OCI-LY1 (cell line): ENCODE results near the gene RANBP10.

Experiments
- H2AFZ ChIP-seq: fragments of 200-600 bp; sonication (generic), shearing (Covaris generic); 2 replicates; pipeline ENCODE4 v1.6.0; 2014; ENCODE audit warnings: antibody characterized with exemption, mild to moderate bottlenecking, low read length
- H3F3A ChIP-seq: fragments of 200-600 bp; sonication (generic), shearing (Covaris generic); 2 replicates; pipeline ENCODE4 v1.6.0; 2014; ENCODE audit warnings: mild to moderate bottlenecking, antibody characterized with exemption, low read length, moderate library complexity; ENCODE audit not compliant: insufficient read depth
- H3K27ac ChIP-seq: fragments of 200-600 bp; sonication (generic); 2 replicates; pipeline ENCODE4 v1.5.1; 2014; ENCODE audit warnings: low read length, mixed run types, mild to moderate bottlenecking, low read depth; ENCODE audit not compliant: poor library complexity, severe bottlenecking
- H3K27me3 ChIP-seq: fragments of 200-600 bp; sonication (generic); 2 replicates; pipeline ENCODE4 v1.6.0; 2014; ENCODE audit warnings: antibody characterized with exemption, mild to moderate bottlenecking, low read length, moderate library complexity; ENCODE audit not compliant: insufficient read depth
- H3K36me3 ChIP-seq: fragments of 200-600 bp; sonication (generic); 2 replicates; pipeline ENCODE4 v1.6.1; 2014; ENCODE audit warnings: mild to moderate bottlenecking, antibody characterized with exemption, low read length, moderate library complexity, mixed read lengths; ENCODE audit not compliant: insufficient read depth
- H3K4me1 ChIP-seq: fragments of 200-600 bp; sonication (generic); 2 replicates; pipeline ENCODE4 v1.5.1; 2014; ENCODE audit warnings: mild to moderate bottlenecking, low read length, moderate library complexity; ENCODE audit not compliant: insufficient read depth, severe bottlenecking
- H3K4me2 ChIP-seq: fragments of 200-600 bp; sonication (generic), shearing (Covaris generic); 2 replicates; pipeline ENCODE4 v1.6.1; 2014; ENCODE audit warnings: low read length
- H3K4me3 ChIP-seq: fragments of 200-600 bp; sonication (generic); 2 replicates; pipeline ENCODE4 v1.5.1; 2014; ENCODE audit warnings: low read length, low read depth, mild to moderate bottlenecking, mixed read lengths; ENCODE audit not compliant: poor library complexity, severe bottlenecking
- H3K79me2 ChIP-seq: fragments of 200-600 bp; shearing (Covaris generic); 2 replicates; pipeline ENCODE4 v1.6.1; 2016; ENCODE audit warnings: mixed run types, low read length, mixed read lengths; ENCODE audit not compliant: insufficient read depth
- H3K9ac ChIP-seq: fragments of 200-600 bp; sonication (generic), shearing (Covaris generic); 2 replicates; pipeline ENCODE4 v1.6.1; 2014; ENCODE audit warnings: mild to moderate bottlenecking, low read length, mixed read lengths
- H3K9me2 ChIP-seq: fragments of 200-600 bp; sonication (generic), shearing (Covaris generic); 2 replicates; pipeline ENCODE4 v1.6.1; 2014; ENCODE audit warnings: low read depth, mild to moderate bottlenecking, low read length, mixed read lengths
- H3K9me3 ChIP-seq: fragments of 200-600 bp; shearing (Covaris generic); 2 replicates; pipeline ENCODE4 v1.6.1; 2014; ENCODE audit warnings: low read length, mixed read lengths
- H4K20me1 ChIP-seq: fragments of 200-600 bp; sonication (generic), shearing (Covaris generic); 2 replicates; pipeline ENCODE4 v1.6.0; 2016; ENCODE audit warnings: mild to moderate bottlenecking, low read length; ENCODE audit not compliant: insufficient read depth
- EZH2 ChIP-seq: fragments of 200-600 bp; sonication (generic), shearing (Covaris generic); IDR thresholded peaks from 2 replicates; pipeline ENCODE4 v1.8.0; 2017; ENCODE audit warnings: borderline replicate concordance, mixed run types, mild to moderate bottlenecking, antibody characterized with exemption, low read length, moderate library complexity, mixed read lengths
- TF ChIP-seq, protein P1 (sequence below): fragments of 200-600 bp; sonication (generic), shearing (Covaris generic); IDR thresholded peaks from 2 replicates; pipeline ENCODE4 v1.5.1; 2017; ENCODE audit warnings: mild to moderate bottlenecking, antibody characterized with exemption, low read length, moderate library complexity, mixed read lengths

The RANBP10 gene

DNA sequence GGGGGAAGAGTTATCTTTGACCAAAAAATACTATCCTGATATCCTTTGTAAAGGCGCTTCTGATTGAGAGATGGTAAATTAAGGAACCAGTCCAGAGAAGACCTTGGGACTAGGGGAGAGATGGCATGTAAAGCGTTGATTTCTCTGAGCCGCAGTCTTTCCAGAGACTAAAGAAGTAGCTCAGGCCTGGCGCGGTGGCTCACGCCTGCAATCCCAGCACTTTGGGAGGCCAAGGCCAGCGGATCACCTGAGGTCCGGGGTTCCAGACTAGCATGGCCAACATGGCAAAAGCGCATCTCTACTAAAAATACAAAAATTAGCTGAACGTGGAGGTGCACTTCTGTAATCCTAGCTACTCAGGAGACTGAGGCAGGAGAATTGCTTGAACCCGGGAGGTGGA lies 41.8 kb upstream of the RANBP10 start:
- H3K27ac ChIP-seq, result no peak overlapping the region
- H3K4me3 ChIP-seq, result peak overlapping the region; percentile 95
- TF ChIP-seq EZH2, result no peak
- TF ChIP-seq, protein P1, sequence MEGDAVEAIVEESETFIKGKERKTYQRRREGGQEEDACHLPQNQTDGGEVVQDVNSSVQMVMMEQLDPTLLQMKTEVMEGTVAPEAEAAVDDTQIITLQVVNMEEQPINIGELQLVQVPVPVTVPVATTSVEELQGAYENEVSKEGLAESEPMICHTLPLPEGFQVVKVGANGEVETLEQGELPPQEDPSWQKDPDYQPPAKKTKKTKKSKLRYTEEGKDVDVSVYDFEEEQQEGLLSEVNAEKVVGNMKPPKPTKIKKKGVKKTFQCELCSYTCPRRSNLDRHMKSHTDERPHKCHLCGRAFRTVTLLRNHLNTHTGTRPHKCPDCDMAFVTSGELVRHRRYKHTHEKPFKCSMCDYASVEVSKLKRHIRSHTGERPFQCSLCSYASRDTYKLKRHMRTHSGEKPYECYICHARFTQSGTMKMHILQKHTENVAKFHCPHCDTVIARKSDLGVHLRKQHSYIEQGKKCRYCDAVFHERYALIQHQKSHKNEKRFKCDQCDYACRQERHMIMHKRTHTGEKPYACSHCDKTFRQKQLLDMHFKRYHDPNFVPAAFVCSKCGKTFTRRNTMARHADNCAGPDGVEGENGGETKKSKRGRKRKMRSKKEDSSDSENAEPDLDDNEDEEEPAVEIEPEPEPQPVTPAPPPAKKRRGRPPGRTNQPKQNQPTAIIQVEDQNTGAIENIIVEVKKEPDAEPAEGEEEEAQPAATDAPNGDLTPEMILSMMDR, result no peak

DNA sequence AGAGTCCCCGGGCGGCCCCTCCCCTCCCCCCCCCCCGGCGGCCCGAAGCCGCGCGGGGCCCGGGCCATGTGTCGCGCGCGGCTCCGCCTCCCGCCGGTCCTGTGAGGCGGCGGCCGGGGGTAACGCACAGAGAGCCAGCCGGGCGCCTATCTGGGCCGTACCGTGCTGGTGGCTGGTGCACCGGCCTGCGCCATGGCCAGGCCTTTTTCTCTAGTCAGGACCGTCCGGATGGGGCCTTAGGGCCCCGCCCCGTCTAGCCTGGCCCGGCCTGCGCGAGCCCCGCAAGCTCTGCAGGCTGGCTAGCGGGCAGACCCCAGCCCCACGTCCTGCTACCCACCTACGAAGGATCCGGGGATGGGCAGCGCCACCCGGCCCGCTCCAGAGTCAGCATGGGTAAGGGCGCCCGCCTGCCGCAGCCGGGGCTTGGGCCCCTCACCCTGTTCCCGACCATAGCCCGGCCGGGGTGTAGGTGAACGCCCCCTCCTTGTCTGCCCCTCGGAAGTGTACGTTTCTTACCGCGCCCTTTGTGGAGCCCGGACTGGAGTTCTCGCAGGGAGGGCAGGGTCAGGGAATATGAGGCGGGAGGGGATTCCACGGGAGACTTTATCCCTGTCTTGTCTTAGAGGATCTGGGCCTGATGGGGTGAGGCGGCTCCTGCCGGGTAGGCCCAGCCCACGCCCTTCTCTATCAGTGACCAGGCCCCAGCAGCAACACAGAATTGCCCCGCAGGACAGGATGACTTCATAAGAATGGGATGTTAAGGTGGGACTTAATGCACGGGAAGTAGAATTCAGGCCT lies 40.9 kb upstream of the RANBP10 start, which contains the start of gene CENPT:
Gene CENPT (minus strand): TSS at position 630 of the 798 bp plus-strand sequence. CDS start 13,834 bp downstream, outside the sequence.
- Histone ChIP-seq H4K20me1 (no peaks in the 10 kb centered on the region), H3K79me2 (peaks cover 34% of the 10 kb centered on the region), H3K27me3 (no peaks in the 10 kb centered on the region), H3K9ac (peak within 1 kb of the TSS; percentile 85), H3F3A (no peaks in the 10 kb centered on the region), H2AFZ (no peak within 1 kb of the TSS), H3K36me3 (peaks cover 6% of the 10 kb centered on the region), H3K4me2 (peak within 1 kb of the TSS; percentile 92), H3K9me3 (no peaks in the 10 kb centered on the region), H3K9me2 (no peaks in the 10 kb centered on the region), H3K27ac (peak within 1 kb of the TSS; percentile 87), H3K4me1 (peaks cover 44% of the 10 kb centered on the region), H3K4me3 (peak within 1 kb of the TSS; percentile 95)
- TF ChIP-seq EZH2, result no peak
- TF ChIP-seq, protein P1, result no peak

More for the DNA sequence above, 41.8 kb upstream of the RANBP10 start:
- Histone ChIP-seq H3F3A (no peaks in the 10 kb centered on the region), H3K9me2 (no peaks in the 10 kb centered on the region), H2AFZ (no peak overlapping the region), H3K9ac (peak overlapping the region; percentile 85), H3K27me3 (no peaks in the 10 kb centered on the region), H3K36me3 (peaks cover 6% of the 10 kb centered on the region), H3K4me2 (peak overlapping the region; percentile 92), H3K79me2 (peaks cover 38% of the 10 kb centered on the region), H3K4me1 (peaks cover 40% of the 10 kb centered on the region), H3K9me3 (no peaks in the 10 kb centered on the region), H4K20me1 (no peaks in the 10 kb centered on the region)

DNA sequence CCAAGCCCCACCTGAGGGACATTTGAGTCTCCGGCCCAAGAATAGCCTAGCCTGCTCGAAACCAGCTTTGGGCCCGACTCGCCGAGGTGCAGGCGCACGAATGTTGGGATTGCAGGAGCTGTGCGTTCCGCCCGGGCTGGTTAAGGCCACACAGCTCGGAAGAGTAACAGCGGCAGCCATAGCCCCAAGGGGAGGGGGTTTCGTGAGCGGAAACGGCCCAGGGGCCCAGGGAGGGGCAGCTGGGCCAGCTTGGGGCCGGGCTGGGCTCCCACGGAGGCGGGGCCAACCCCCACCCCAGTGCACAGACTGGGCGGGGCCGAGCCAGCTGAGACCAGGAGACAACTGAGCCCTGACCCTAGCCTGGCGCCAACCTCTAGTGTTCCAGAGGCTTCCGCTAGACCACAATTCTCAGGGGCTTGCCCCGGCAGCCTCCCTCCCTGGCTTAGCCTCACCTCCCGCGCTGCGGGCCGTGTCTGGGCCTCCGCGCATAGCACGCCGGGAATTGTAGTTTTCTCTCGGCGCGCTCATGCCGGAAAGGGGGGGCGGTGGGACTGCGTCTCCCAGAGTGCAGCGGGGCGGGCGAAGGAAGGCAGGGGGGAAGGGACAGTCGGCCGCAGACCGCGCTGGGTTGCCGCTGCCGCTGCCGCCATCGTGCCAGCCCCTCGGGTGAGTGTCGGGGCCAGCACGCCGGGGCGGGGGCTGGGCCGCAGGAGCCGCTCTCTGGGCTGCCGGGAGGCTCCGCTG lies 40.1 kb upstream of the RANBP10 start, which contains the start of gene NUTF2:
Gene NUTF2 (plus strand): TSS at position 614 of the 744 bp plus-strand sequence. CDS start 18,198 bp downstream, outside the sequence.
- H3K36me3 ChIP-seq, result peaks cover 6% of the 10 kb centered on the region
- no peak within 1 kb of the TSS for H2AFZ ChIP-seq
- no peaks in the 10 kb centered on the region for H3F3A ChIP-seq

More for the DNA sequence above, 40.1 kb upstream of the RANBP10 start, which contains the start of gene NUTF2:
- no peak for TF ChIP-seq EZH2
- TF ChIP-seq, protein P1, result no peak
- Histone ChIP-seq H3K9me3 (no peaks in the 10 kb centered on the region), H3K27me3 (no peaks in the 10 kb centered on the region), H3K27ac (peak within 1 kb of the TSS; percentile 87), H3K9ac (peak within 1 kb of the TSS; percentile 85), H3K4me2 (peak within 1 kb of the TSS; percentile 92), H4K20me1 (no peaks in the 10 kb centered on the region), H3K9me2 (no peaks in the 10 kb centered on the region), H3K4me1 (peaks cover 46% of the 10 kb centered on the region), H3K4me3 (peak within 1 kb of the TSS; percentile 95), H3K79me2 (peaks cover 27% of the 10 kb centered on the region)
